Ovary (tissue), 3 donors: ENCODE measurements around the gene MICALL1.

ENCODE experiments used
- EP300 ChIP-seq: sonication (generic); formaldehyde crosslinking; IDR thresholded peaks from one replicate; pipeline ENCODE4 v1.6.1; 2017; ENCODE audit warnings: antibody characterized with exemption
- POLR2A ChIP-seq: fragments of 450-650 bp; IDR thresholded peaks from one replicate; pipeline ENCODE4 v1.6.1; 2017; ENCODE audit warnings: antibody characterized with exemption, mild to moderate bottlenecking, moderate library complexity
- TF ChIP-seq, protein P1 (sequence below), 3 donors: fragments of 450-650 bp in 2 of 3; fragments of 200-600 bp in 1 of 3; IDR thresholded peaks; one replicate each; pipeline versions ENCODE4 v1.5.1 to v1.8.0; 2016 to 2022; ENCODE audit warnings: antibody characterized with exemption in 3 of 3, mild to moderate bottlenecking in 1 of 3
- donor health status: DM: no; HTN: no; CAD: no.

DNA sequence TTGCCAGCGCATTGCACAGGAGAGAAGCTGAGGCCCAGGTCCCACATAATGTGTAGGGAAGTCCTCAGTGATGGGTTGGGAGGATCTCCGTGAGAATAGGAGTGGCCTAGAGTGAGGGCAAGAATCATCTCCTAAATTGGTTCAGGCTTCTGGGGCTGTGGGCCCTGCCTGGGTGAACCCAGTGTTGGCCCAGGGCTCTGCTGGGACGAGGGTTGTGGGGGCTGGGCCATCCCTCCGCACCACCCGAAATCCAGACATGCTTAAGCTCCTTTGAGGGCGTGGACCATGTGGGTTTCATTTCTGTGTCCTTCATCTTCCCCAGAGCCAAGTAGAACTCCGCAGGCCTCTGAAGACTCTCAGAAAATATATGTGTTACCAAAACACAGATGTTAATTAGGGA is 3.7 kb downstream of the MICALL1 start:
- no peak for TF ChIP-seq POLR2A
- TF ChIP-seq, protein P1, sequence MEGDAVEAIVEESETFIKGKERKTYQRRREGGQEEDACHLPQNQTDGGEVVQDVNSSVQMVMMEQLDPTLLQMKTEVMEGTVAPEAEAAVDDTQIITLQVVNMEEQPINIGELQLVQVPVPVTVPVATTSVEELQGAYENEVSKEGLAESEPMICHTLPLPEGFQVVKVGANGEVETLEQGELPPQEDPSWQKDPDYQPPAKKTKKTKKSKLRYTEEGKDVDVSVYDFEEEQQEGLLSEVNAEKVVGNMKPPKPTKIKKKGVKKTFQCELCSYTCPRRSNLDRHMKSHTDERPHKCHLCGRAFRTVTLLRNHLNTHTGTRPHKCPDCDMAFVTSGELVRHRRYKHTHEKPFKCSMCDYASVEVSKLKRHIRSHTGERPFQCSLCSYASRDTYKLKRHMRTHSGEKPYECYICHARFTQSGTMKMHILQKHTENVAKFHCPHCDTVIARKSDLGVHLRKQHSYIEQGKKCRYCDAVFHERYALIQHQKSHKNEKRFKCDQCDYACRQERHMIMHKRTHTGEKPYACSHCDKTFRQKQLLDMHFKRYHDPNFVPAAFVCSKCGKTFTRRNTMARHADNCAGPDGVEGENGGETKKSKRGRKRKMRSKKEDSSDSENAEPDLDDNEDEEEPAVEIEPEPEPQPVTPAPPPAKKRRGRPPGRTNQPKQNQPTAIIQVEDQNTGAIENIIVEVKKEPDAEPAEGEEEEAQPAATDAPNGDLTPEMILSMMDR (IDR thresholded peaks at IDR 0.05): no peak
- TF ChIP-seq EP300: no peak
